GM12891 (cell line): ENCODE data around the gene SHISA5.

Experiments
- PAX5 ChIP-seq: IDR thresholded peaks from 2 replicates; pipeline ENCODE4 v1.6.1; 2011; ENCODE audit warnings: low read length, moderate library complexity, mild to moderate bottlenecking; ENCODE audit not compliant: insufficient read depth, severe bottlenecking
- POLR2A ChIP-seq: IDR thresholded peaks from 2 replicates; pipeline ENCODE4 v1.6.1; 2011; ENCODE audit warnings: low read depth, low read length, control low read depth
- POLR2AphosphoS5 ChIP-seq: IDR thresholded peaks from 2 replicates; pipeline ENCODE4 v1.6.1; 2011; ENCODE audit warnings: low read depth, low read length, control low read depth

DNA sequence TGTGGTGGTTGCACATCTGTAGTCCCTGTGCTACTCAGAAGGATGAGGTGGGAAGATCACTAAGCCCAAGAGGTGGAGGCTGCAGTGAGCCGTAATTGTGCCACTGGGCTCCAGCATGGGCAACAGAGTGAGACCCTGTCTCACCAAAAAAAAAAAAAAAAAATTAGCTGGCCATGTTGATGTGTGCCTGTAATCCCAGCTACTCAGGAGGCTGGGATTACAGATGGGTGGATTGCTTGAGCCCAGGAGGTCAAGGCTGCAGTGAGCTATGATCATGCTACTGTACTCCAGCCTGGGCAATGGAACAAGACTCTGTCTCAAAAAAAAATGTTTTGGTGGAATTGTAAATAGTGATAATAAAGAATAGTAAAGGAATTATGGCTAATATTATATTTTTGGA is 47.5 kb downstream of the SHISA5 start:
- TF ChIP-seq POLR2AphosphoS5 (no peak), POLR2A (no peak), PAX5 (no peak)
